Brain microvascular endothelial cell (primary cell): ENCODE measurements around the gene ATP2A2.

Experiments used
- DNase-seq: peaks from one replicate; pipeline ENCODE4 v3.0.0-alpha.2; 2020
- H3K27ac ChIP-seq: fragments of 250-450 bp; sonication (Bioruptor Pico); 2 replicates; pipeline ENCODE4 v1.5.1; 2020; ENCODE audit warnings: mild to moderate bottlenecking, moderate library complexity
- H3K27me3 ChIP-seq: fragments of 250-450 bp; sonication (Bioruptor Pico); replicated peaks from 2 replicates; pipeline ENCODE4 v1.5.1; 2020; ENCODE audit warnings: mild to moderate bottlenecking
- H3K36me3 ChIP-seq: fragments of 250-450 bp; sonication (Bioruptor Pico); replicated peaks from 2 replicates; pipeline ENCODE4 v1.5.1; 2020; ENCODE audit warnings: mild to moderate bottlenecking
- H3K4me3 ChIP-seq: 2 replicates; pipeline ENCODE4 v1.5.1; 2011; ENCODE audit warnings: low read depth, mild to moderate bottlenecking, control low read depth, low read length, moderate library complexity
- in situ Hi-C: cut with HindIII; loops from 2 replicates; pipeline ENCODE4 v1.10.0; 2017; ENCODE audit warnings: low sequenced_read_pairs, low pct_ligation_motif_present
- TF ChIP-seq, protein P1 (sequence below): IDR thresholded peaks from 2 replicates; pipeline ENCODE4 v1.5.1; 2011; ENCODE audit warnings: low read depth, mild to moderate bottlenecking, moderate library complexity, low read length, control low read depth, inconsistent platforms; ENCODE audit errors: missing control alignments

Gene ATP2A2

DNA sequence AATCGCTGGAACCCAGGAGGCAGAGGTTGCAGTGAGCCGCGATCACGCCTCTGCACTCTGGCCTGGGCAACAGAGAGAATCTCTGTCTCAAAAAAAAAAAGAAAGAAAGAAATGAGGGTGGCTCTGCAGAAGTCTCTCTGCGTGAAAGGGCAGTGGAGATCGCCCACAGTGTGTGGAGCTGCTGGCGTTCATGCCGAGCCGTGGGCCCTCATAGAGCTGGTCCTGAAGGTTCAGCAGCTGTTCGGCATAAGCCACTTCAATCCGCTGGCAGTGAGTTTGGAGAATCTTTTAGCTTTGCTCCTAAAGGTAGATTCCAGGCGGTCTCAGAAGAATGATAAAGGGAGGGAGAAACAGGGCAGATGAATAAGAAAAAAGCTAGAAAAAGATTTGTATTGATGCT lies 36.7 kb upstream of the ATP2A2 start:
- no peaks in the 10 kb centered on the region for H3K36me3 ChIP-seq
- no peak for DNase-seq
- H3K27ac ChIP-seq = no peak overlapping the region
- TF ChIP-seq, protein P1, sequence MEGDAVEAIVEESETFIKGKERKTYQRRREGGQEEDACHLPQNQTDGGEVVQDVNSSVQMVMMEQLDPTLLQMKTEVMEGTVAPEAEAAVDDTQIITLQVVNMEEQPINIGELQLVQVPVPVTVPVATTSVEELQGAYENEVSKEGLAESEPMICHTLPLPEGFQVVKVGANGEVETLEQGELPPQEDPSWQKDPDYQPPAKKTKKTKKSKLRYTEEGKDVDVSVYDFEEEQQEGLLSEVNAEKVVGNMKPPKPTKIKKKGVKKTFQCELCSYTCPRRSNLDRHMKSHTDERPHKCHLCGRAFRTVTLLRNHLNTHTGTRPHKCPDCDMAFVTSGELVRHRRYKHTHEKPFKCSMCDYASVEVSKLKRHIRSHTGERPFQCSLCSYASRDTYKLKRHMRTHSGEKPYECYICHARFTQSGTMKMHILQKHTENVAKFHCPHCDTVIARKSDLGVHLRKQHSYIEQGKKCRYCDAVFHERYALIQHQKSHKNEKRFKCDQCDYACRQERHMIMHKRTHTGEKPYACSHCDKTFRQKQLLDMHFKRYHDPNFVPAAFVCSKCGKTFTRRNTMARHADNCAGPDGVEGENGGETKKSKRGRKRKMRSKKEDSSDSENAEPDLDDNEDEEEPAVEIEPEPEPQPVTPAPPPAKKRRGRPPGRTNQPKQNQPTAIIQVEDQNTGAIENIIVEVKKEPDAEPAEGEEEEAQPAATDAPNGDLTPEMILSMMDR = no peak
- no peaks in the 10 kb centered on the region for H3K27me3 ChIP-seq
- in situ Hi-C loops = no loop called here
- no peak overlapping the region for H3K4me3 ChIP-seq

DNA sequence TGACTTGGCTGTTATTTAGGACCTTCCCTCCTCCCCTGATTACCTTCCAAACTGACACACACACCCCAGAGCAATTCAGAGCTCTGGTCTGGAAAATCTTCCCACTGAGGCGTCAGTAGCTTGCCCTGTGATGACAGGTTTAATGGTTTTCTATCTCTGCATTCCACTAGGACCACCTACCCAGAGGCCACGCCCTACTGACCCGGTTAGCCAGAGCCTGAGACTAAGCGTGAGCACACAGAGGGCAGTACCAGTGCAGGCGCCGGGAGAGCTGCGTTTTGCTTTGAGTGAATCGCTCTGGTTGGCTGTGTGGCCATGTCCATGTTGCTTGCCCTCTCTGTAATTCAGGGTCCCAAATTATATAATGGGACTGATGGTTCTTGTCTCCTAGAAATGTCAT lies 36.2 kb upstream of the ATP2A2 start:
- Histone ChIP-seq H3K27ac (no peak overlapping the region), H3K4me3 (no peak overlapping the region), H3K27me3 (no peaks in the 10 kb centered on the region), H3K36me3 (no peaks in the 10 kb centered on the region)
- TF ChIP-seq, protein P1 = no peak
- in situ Hi-C loops = no loop called here
- no peak for DNase-seq

DNA sequence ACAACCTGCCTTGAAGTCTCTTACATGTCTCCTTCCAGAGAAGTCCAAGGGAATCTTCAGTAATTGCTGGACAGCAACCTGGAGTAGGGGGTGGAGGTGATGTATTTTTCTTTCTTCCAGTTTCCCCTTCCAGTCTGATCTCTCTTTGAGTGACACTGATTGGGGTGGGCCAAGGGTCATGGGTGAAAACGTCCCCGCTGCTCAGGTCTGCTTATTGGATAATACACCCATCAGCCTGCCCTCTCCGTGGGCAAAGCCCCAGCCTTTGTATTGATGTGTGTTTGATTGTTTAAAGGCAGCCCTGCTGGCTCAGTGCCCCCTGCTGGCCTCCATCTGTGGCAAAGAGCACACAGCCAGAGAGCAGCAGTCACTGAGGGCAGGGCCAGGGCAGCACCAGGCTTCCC lies 35.7 kb upstream of the ATP2A2 start:
- TF ChIP-seq, protein P1 = peak; percentile 76
- DNase-seq = no peak
- Histone ChIP-seq H3K4me3 (no peak overlapping the region), H3K36me3 (no peaks in the 10 kb centered on the region), H3K27me3 (no peaks in the 10 kb centered on the region), H3K27ac (no peak overlapping the region)
- in situ Hi-C loops = no loop called here

DNA sequence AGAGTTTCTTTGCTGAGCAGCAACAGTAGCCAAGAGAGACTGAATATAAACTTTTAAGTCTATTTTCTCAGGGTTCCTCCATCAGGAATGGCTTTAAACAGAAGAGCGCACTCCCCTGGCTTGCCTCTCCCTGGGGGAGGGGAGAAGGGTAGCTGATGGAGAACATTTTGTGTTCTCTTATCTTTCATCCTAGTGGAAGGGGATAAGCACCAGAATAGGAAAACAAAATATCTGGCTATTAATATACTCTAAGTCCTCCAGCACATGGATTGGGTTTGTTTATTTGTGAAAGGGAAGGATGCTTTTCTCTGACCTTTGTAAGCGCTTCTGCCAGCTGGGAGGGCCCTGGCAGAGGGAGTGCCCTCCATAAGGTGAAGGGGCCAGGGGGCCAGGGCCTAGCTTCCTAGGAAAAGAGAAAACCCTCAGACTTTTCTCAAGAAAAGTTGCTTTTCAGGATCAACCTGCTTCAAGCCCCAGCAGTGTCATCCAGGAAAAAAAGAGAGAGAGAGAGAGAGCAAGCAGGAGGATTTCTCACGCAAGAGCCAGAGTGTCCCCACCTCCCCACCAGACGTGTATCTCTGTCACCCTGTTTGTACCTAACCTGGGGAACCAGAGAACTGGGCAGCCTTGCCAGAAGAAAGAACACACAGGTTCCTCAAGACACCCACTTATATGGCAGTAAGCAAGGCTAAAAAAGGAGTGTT lies 34.3 kb upstream of the ATP2A2 start:
- H3K4me3 ChIP-seq = no peak overlapping the region

DNA sequence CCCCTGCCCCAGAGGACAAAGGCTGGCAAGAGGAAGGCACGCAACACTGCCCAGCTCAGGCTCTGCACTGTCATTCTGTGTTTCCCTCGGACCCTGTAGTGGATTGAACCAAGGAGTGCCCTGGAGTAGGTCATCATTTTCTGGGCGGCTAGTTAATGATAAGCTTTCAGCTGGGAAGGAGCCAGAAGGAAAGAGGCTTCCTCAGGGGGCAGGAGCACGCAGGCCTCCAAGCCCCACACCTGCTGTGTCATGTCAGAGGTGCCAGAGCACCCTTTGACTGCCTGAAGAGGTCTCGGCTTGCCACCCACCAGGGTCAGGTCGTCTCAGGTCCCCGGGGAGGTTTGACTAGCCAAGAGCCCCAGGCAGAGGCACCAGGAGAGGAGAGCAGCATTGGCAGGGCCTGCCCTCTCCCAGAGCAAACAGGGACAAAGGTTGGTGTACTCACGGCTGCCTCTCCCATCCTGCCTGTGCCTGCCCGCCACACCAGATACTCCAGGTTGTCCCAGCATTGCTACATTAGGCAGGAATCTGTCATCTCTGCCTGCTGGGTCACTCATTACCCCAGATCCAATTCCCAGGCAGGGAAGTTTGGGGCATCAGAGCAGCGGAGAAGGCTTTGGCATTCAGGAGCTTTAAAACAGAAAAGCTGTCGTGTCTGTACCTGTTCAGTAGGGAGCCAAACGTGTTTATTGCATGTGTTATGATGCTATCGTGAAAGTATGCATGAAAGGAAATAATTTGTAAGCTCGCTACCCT lies 33.5 kb upstream of the ATP2A2 start:
- no peak for DNase-seq
- TF ChIP-seq, protein P1 = no peak
- Histone ChIP-seq H3K27ac (no peak overlapping the region), H3K4me3 (no peak overlapping the region), H3K27me3 (no peaks in the 10 kb centered on the region), H3K36me3 (no peaks in the 10 kb centered on the region)
- in situ Hi-C loops = no loop called here

More for the DNA sequence above, 34.3 kb upstream of the ATP2A2 start:
- no peak for DNase-seq
- TF ChIP-seq, protein P1 = no peak
- in situ Hi-C loops = no loop called here
- Histone ChIP-seq H3K27ac (no peak overlapping the region), H3K36me3 (no peaks in the 10 kb centered on the region), H3K27me3 (no peaks in the 10 kb centered on the region)

DNA sequence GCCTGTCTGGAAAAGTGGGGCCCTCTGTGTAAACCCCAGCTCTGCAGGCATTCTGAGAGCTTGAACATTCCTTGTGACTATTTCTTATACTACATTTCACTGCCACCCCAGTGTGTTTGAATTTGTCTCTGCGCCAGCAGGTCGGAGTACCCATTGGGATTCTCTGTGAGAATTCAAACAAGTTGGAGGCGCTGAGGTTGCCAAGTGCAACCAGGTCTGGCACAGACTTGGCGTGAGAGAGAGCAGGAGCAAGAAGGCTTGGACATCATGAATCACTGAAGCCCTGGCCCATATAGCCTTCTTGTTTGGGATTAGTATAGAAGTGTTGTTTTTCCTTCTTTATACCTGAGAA lies 33.0 kb upstream of the ATP2A2 start:
- no peak overlapping the region for H3K27ac ChIP-seq
- in situ Hi-C loops = no loop called here
- no peaks in the 10 kb centered on the region for H3K27me3 ChIP-seq
- H3K36me3 ChIP-seq = no peaks in the 10 kb centered on the region
- DNase-seq = no peak
- TF ChIP-seq, protein P1 = no peak
- no peak overlapping the region for H3K4me3 ChIP-seq
